Measurements from ENCODE around the gene C9.
"Not testable (repeated sequence)": the region's sequence is repeated elsewhere in the genome, so short reads cannot be mapped to it uniquely, and the experiment has no call there.

Gene C9

GRCh38 chr5:39254671-39255070 lies 109.6 kb downstream of the C9 start:
- peaks cover 10 to 17% of the 10 kb centered on the region in 2 donors for H3K4me1 ChIP-seq (ENCODE audit: control insufficient read depth in 1 of 2, insufficient read depth in 2 of 2, low read length in 2 of 2)
- no peaks in the 10 kb centered on the region for H3K36me3 ChIP-seq (ENCODE audit: control insufficient read depth in 1 of 2, insufficient read depth in 2 of 2, low read length in 2 of 2)
- H3K9me3 ChIP-seq (ENCODE audit: control insufficient read depth in 1 of 2, low read length in 2 of 2), result no peaks in the 10 kb centered on the region
- H3K27ac ChIP-seq (ENCODE audit: low read depth, low read length), result no peak overlapping the region
- no peaks in the 10 kb centered on the region for H3K27me3 ChIP-seq (ENCODE audit: control insufficient read depth in 1 of 2, insufficient read depth in 2 of 2, low read length in 2 of 2)
- no peak overlapping the region for H3K9ac ChIP-seq (ENCODE audit: low read depth in 1 of 2, low read length in 2 of 2)
- H3K4me3 ChIP-seq (ENCODE audit: low read depth in 1 of 2, low read length in 2 of 2), result no peak overlapping the region

GRCh38 chr5:39253196-39253595 lies 111.1 kb downstream of the C9 start:
- H3K9me3 ChIP-seq (ENCODE audit: control insufficient read depth in 1 of 2, low read length in 2 of 2), result no peaks in the 10 kb centered on the region
- H3K9ac ChIP-seq (ENCODE audit: low read depth in 1 of 2, low read length in 2 of 2), result no peak overlapping the region
- no peaks in the 10 kb centered on the region for H3K27me3 ChIP-seq (ENCODE audit: control insufficient read depth in 1 of 2, insufficient read depth in 2 of 2, low read length in 2 of 2)
- H3K4me1 ChIP-seq (ENCODE audit: control insufficient read depth in 1 of 2, insufficient read depth in 2 of 2, low read length in 2 of 2), result peaks cover 10 to 17% of the 10 kb centered on the region in 2 donors
- H3K36me3 ChIP-seq (ENCODE audit: control insufficient read depth in 1 of 2, insufficient read depth in 2 of 2, low read length in 2 of 2), result no peaks in the 10 kb centered on the region
- no peak overlapping the region for H3K4me3 ChIP-seq (ENCODE audit: low read depth in 1 of 2, low read length in 2 of 2)
- H3K27ac ChIP-seq (ENCODE audit: low read depth, low read length), result no peak overlapping the region

- no peaks in the 10 kb centered on the region for H3K4me1 ChIP-seq (ENCODE audit: control insufficient read depth in 1 of 2, insufficient read depth in 2 of 2, low read length in 2 of 2)
- H3K9ac ChIP-seq (ENCODE audit: low read depth in 1 of 2, low read length in 2 of 2), result no peak overlapping the region
- no peaks in the 10 kb centered on the region for H3K36me3 ChIP-seq (ENCODE audit: control insufficient read depth in 1 of 2, insufficient read depth in 2 of 2, low read length in 2 of 2)
- H3K4me3 ChIP-seq (ENCODE audit: low read depth in 1 of 2, low read length in 2 of 2), result no peak overlapping the region
- H3K27ac ChIP-seq (ENCODE audit: low read depth, low read length), result no peak overlapping the region
- no peaks in the 10 kb centered on the region for H3K27me3 ChIP-seq (ENCODE audit: control insufficient read depth in 1 of 2, insufficient read depth in 2 of 2, low read length in 2 of 2)
- no peaks in the 10 kb centered on the region for H3K9me3 ChIP-seq (ENCODE audit: control insufficient read depth in 1 of 2, low read length in 2 of 2)
These were observed 114.6 kb downstream of the C9 start for GRCh38 chr5:39249564-39250274.

GRCh38 chr5:39249069-39249468 lies 115.2 kb downstream of the C9 start:
- Histone ChIP-seq H3K9ac (ENCODE audit: low read depth in 1 of 2, low read length in 2 of 2) (no peak overlapping the region), H3K36me3 (ENCODE audit: control insufficient read depth in 1 of 2, insufficient read depth in 2 of 2, low read length in 2 of 2) (no peaks in the 10 kb centered on the region), H3K9me3 (ENCODE audit: control insufficient read depth in 1 of 2, low read length in 2 of 2) (no peaks in the 10 kb centered on the region), H3K27ac (ENCODE audit: low read depth, low read length) (no peak overlapping the region), H3K4me3 (ENCODE audit: low read depth in 1 of 2, low read length in 2 of 2) (no peak overlapping the region), H3K27me3 (ENCODE audit: control insufficient read depth in 1 of 2, insufficient read depth in 2 of 2, low read length in 2 of 2) (no peaks in the 10 kb centered on the region), H3K4me1 (ENCODE audit: control insufficient read depth in 1 of 2, insufficient read depth in 2 of 2, low read length in 2 of 2) (no peaks in the 10 kb centered on the region)

- H3K9ac ChIP-seq (ENCODE audit: low read depth in 1 of 2, low read length in 2 of 2), result no peak overlapping the region
- no peaks in the 10 kb centered on the region for H3K27me3 ChIP-seq (ENCODE audit: control insufficient read depth in 1 of 2, insufficient read depth in 2 of 2, low read length in 2 of 2)
- no peak overlapping the region for H3K27ac ChIP-seq (ENCODE audit: low read depth, low read length)
- H3K4me3 ChIP-seq (ENCODE audit: low read depth in 1 of 2, low read length in 2 of 2), result no peak overlapping the region
- H3K9me3 ChIP-seq (ENCODE audit: control insufficient read depth in 1 of 2, low read length in 2 of 2), result peaks cover 5 to 6% of the 10 kb centered on the region in 2 donors
- H3K4me1 ChIP-seq (ENCODE audit: control insufficient read depth in 1 of 2, insufficient read depth in 2 of 2, low read length in 2 of 2), result no peaks in the 10 kb centered on the region
- no peaks in the 10 kb centered on the region for H3K36me3 ChIP-seq (ENCODE audit: control insufficient read depth in 1 of 2, insufficient read depth in 2 of 2, low read length in 2 of 2)
These were observed 123.5 kb downstream of the C9 start for GRCh38 chr5:39240750-39241149.

- Histone ChIP-seq H3K27ac (ENCODE audit: low read depth, low read length) (no peak overlapping the region), H3K36me3 (ENCODE audit: control insufficient read depth in 1 of 2, insufficient read depth in 2 of 2, low read length in 2 of 2) (no peaks in the 10 kb centered on the region), H3K4me3 (ENCODE audit: low read depth in 1 of 2, low read length in 2 of 2) (no peak overlapping the region), H3K27me3 (ENCODE audit: control insufficient read depth in 1 of 2, insufficient read depth in 2 of 2, low read length in 2 of 2) (no peaks in the 10 kb centered on the region), H3K4me1 (ENCODE audit: control insufficient read depth in 1 of 2, insufficient read depth in 2 of 2, low read length in 2 of 2) (no peaks in the 10 kb centered on the region), H3K9me3 (ENCODE audit: control insufficient read depth in 1 of 2, low read length in 2 of 2) (peaks cover 5 to 6% of the 10 kb centered on the region in 2 donors), H3K9ac (ENCODE audit: low read depth in 1 of 2, low read length in 2 of 2) (no peak overlapping the region)
These were observed 125.8 kb downstream of the C9 start for GRCh38 chr5:39238366-39239105.

- Histone ChIP-seq H3K4me1 (ENCODE audit: control insufficient read depth in 1 of 2, insufficient read depth in 2 of 2, low read length in 2 of 2) (no peaks in the 10 kb centered on the region), H3K9me3 (ENCODE audit: control insufficient read depth in 1 of 2, low read length in 2 of 2) (peaks cover 5 to 6% of the 10 kb centered on the region in 2 donors), H3K36me3 (ENCODE audit: control insufficient read depth in 1 of 2, insufficient read depth in 2 of 2, low read length in 2 of 2) (no peaks in the 10 kb centered on the region), H3K4me3 (ENCODE audit: low read depth in 1 of 2, low read length in 2 of 2) (no peak overlapping the region), H3K27me3 (ENCODE audit: control insufficient read depth in 1 of 2, insufficient read depth in 2 of 2, low read length in 2 of 2) (no peaks in the 10 kb centered on the region), H3K9ac (ENCODE audit: low read depth in 1 of 2, low read length in 2 of 2) (no peak overlapping the region), H3K27ac (ENCODE audit: low read depth, low read length) (no peak overlapping the region)
These were observed 127.6 kb downstream of the C9 start for GRCh38 chr5:39236718-39237117.

GRCh38 chr5:39235648-39236047 lies 128.6 kb downstream of the C9 start:
- H3K9ac ChIP-seq (ENCODE audit: low read depth in 1 of 2, low read length in 2 of 2), result no peak overlapping the region
- H3K36me3 ChIP-seq (ENCODE audit: control insufficient read depth in 1 of 2, insufficient read depth in 2 of 2, low read length in 2 of 2), result no peaks in the 10 kb centered on the region
- no peaks in the 10 kb centered on the region for H3K4me1 ChIP-seq (ENCODE audit: control insufficient read depth in 1 of 2, insufficient read depth in 2 of 2, low read length in 2 of 2)
- H3K9me3 ChIP-seq (ENCODE audit: control insufficient read depth in 1 of 2, low read length in 2 of 2), result peaks cover 0 to 2% of the 10 kb centered on the region in 2 donors
- H3K4me3 ChIP-seq (ENCODE audit: low read depth in 1 of 2, low read length in 2 of 2), result no peak overlapping the region
- no peaks in the 10 kb centered on the region for H3K27me3 ChIP-seq (ENCODE audit: control insufficient read depth in 1 of 2, insufficient read depth in 2 of 2, low read length in 2 of 2)
- no peak overlapping the region for H3K27ac ChIP-seq (ENCODE audit: low read depth, low read length)

- not testable (repeated sequence) for H3K27me3 ChIP-seq (ENCODE audit: control insufficient read depth in 1 of 2, insufficient read depth in 2 of 2, low read length in 2 of 2); H3K27ac ChIP-seq (ENCODE audit: low read depth, low read length); H3K9ac ChIP-seq (ENCODE audit: low read depth in 1 of 2, low read length in 2 of 2); H3K9me3 ChIP-seq (ENCODE audit: control insufficient read depth in 1 of 2, low read length in 2 of 2); H3K4me1 ChIP-seq (ENCODE audit: control insufficient read depth in 1 of 2, insufficient read depth in 2 of 2, low read length in 2 of 2); H3K4me3 ChIP-seq (ENCODE audit: low read depth in 1 of 2, low read length in 2 of 2); H3K36me3 ChIP-seq (ENCODE audit: control insufficient read depth in 1 of 2, insufficient read depth in 2 of 2, low read length in 2 of 2)
These were observed 129.8 kb downstream of the C9 start for GRCh38 chr5:39234494-39234893.
